MM.1S (cell line): ENCODE data around the gene PRELID3B.

Experiments used
- CTCF ChIP-seq: fragments of 300-600 bp; sonication (generic); IDR thresholded peaks from 2 replicates; pipeline ENCODE4 v1.5.1; 2016; ENCODE audit warnings: antibody characterized with exemption, low read length, mixed read lengths
- EZH2 ChIP-seq: fragments of 300-600 bp; sonication (generic); optimal IDR thresholded peaks from 2 replicates; pipeline ENCODE3; 2017; ENCODE audit warnings: low read depth, mild to moderate bottlenecking, antibody characterized with exemption, low read length, mixed read lengths
- EZH2phosphoT487 ChIP-seq: fragments of 300-600 bp; sonication (generic); IDR thresholded peaks from 2 replicates; pipeline ENCODE4 v1.6.1; 2018; ENCODE audit warnings: antibody characterized with exemption, low read length

GRCh38 chr20:59005523-59006166 is 36.9 kb downstream of the PRELID3B start:
- TF ChIP-seq CTCF (no peak), EZH2 (no peak), EZH2phosphoT487 (no peak)
